ENCODE results near the gene MRPL14.
A peak's percentile ranks its signal among the peaks of the same experiment; 100 is the strongest.

The MRPL14 gene

GRCh38 chr6:44127186-44128019, at the start of gene MRPL14, which contains the start of gene TMEM63B:
MRPL14 (minus strand) TSS chr6:44127452; CDS start chr6:44116611, 10,841 bp downstream.
TMEM63B (plus strand) TSS chr6:44127554; CDS start chr6:44134585, 7,031 bp downstream.
- ATAC-seq (peak; percentile 77), DNase-seq (peak; percentile 94)

- no peak for DNase-seq
- ATAC-seq = no peak
Measured at GRCh38 chr6:44176130-44176761, 49.0 kb upstream of the MRPL14 start.

- ATAC-seq (peak; percentile 77), DNase-seq (peak; percentile 88)
Measured at GRCh38 chr6:44172731-44173500, 45.7 kb upstream of the MRPL14 start.

- peak; percentile 56 for ATAC-seq
- peak; percentile 32 for DNase-seq
Measured at GRCh38 chr6:44171899-44172546, 44.8 kb upstream of the MRPL14 start.

- no peak for ATAC-seq
- no peak for DNase-seq
Measured at GRCh38 chr6:44169886-44170570, 42.8 kb upstream of the MRPL14 start.

- ATAC-seq = no peak
- no peak for DNase-seq
Measured at GRCh38 chr6:44169154-44169553, 41.9 kb upstream of the MRPL14 start.

GRCh38 chr6:44167567-44167966, 40.3 kb upstream of the MRPL14 start:
- ATAC-seq (no peak), DNase-seq (no peak)

GRCh38 chr6:44166591-44167184, 39.4 kb upstream of the MRPL14 start:
- ATAC-seq = no peak

GRCh38 chr6:44166116-44166515, 38.9 kb upstream of the MRPL14 start:
- ATAC-seq (no peak), DNase-seq (no peak)

More at GRCh38 chr6:44166591-44167184, 39.4 kb upstream of the MRPL14 start:
- no peak for DNase-seq

GRCh38 chr6:44162876-44163625, 35.8 kb upstream of the MRPL14 start:
- ATAC-seq = no peak
- DNase-seq = no peak

- DNase-seq (no peak), ATAC-seq (peak; percentile 79)
Measured at GRCh38 chr6:44161997-44162338, 34.7 kb upstream of the MRPL14 start.

GRCh38 chr6:44158770-44159228, 31.5 kb upstream of the MRPL14 start, which contains the start of gene CAPN11:
CAPN11 (plus strand) TSS chr6:44158820; CDS start chr6:44158849, 29 bp downstream.
- ATAC-seq (no peak), DNase-seq (no peak)

GRCh38 chr6:44157152-44157521, 29.9 kb upstream of the MRPL14 start:
- DNase-seq = no peak
- ATAC-seq = no peak

GRCh38 chr6:44156494-44157151, 29.4 kb upstream of the MRPL14 start:
- ATAC-seq = no peak

GRCh38 chr6:44154067-44154466, 26.8 kb upstream of the MRPL14 start:
- ATAC-seq = no peak

More at GRCh38 chr6:44156494-44157151, 29.4 kb upstream of the MRPL14 start:
- DNase-seq = no peak

GRCh38 chr6:44152533-44152932, 25.3 kb upstream of the MRPL14 start:
- DNase-seq (no peak), ATAC-seq (no peak)

More at GRCh38 chr6:44154067-44154466, 26.8 kb upstream of the MRPL14 start:
- DNase-seq = no peak

- DNase-seq = no peak
- no peak for ATAC-seq
Measured at GRCh38 chr6:44152109-44152461, 24.8 kb upstream of the MRPL14 start.

- ATAC-seq (peak; percentile 87), DNase-seq (peak; percentile 90)
Measured at GRCh38 chr6:44151348-44152108, 24.3 kb upstream of the MRPL14 start.
